GM21423 (cell line): ENCODE measurements around the gene ATP6V0A4.
A peak's percentile ranks its signal among the peaks of the same experiment; 100 is the strongest.
"Not testable (repeated sequence)": the region's sequence is repeated elsewhere in the genome, so short reads cannot be mapped to it uniquely, and the experiment has no call there.

Experiments
- ATAC-seq: cut with Tn5 transposase; IDR thresholded peaks from one replicate; pipeline ENCODE4 v1.9.1; 2021; ENCODE audit warnings: mild to moderate bottlenecking, moderate library complexity; ENCODE audit not compliant: unreplicated experiment

Gene ATP6V0A4

DNA sequence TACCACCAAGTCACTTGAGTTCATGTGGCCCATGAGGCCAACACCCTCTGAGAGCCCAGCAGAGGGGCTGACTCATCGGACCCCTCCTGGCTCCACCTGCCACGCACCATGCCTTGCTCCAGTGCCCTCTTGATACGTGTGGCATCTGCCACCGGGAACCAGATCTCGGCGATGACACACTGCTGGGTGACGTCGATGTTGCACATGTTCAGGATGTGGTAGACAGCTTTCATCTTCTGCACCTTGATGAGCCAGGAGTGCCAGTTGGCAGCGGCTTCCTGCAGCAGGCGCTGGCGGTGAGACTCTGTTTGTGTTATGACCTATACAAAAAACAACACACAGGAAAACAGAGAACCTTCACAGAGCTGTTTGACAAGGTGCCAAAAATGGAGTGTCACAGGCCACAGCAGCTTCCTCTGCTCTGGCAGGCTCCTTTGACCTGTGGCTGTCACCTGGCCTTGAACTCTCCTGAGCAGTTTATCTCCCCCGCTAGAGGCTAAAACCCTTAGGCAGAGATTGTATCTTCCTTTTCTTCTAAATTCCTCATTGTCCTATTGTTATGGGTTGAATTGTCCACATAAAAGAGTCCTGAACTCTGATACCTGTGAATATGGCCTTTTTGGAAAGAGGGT, 45.4 kb downstream of the ATP6V0A4 start:
- peak; percentile 89 for ATAC-seq

DNA sequence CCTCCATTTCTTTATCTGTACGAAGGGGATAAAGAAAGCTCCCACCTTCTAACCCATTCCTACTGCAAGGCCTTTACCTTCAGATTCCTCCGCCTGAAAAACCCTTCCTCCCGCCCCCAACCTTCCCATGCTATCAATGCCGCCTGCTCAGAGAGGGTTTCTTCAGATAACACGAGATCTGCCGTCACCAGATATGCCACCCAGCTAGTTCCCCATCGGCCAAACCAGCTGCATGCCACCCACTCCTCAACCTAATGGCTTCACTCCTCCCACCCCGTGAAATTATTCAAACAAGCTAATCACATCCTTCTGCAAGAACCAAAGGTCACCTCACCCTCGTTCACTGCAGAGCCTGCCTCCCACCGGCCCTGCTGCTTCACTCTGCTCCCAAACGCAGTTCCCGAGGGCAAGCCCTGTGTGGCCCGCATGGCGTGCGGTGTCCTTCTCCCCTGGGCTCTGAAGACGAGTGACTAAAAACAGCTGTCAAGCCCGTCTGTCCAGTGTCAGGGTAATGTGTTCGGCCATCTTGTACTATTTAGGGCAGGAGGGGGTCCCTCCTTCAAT, 47.0 kb downstream of the ATP6V0A4 start:
- no peak for ATAC-seq

DNA sequence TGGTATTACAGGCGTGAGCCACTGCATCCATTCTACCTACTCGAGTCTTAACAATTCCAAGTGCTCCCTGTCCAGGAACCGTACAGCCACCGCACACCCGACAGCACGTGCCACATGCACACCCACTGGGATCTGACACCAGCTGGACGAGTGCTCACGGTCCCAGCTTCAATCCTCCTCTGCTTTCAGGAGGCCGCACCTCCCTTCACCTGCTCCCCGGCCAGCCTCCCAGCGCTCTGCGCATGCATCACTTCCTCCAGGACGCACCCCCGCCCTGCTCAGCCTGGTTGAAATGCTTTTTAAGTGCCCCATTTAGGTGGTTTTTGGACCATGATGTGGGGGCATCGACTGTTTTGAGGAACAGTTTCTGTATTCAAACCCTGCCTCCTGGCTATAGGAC, 47.5 kb downstream of the ATP6V0A4 start:
- no peak for ATAC-seq

- ATAC-seq, result no peak
Observed at GRCh38 chr7:138749960-138750359, 48.0 kb downstream of the ATP6V0A4 start.

- no peak for ATAC-seq
Observed at GRCh38 chr7:138748666-138749065, 49.3 kb downstream of the ATP6V0A4 start.

- no peak for ATAC-seq
Observed at GRCh38 chr7:138746073-138746472, 51.9 kb downstream of the ATP6V0A4 start.

GRCh38 chr7:138745189-138745588, 52.8 kb downstream of the ATP6V0A4 start:
- ATAC-seq, result no peak

DNA sequence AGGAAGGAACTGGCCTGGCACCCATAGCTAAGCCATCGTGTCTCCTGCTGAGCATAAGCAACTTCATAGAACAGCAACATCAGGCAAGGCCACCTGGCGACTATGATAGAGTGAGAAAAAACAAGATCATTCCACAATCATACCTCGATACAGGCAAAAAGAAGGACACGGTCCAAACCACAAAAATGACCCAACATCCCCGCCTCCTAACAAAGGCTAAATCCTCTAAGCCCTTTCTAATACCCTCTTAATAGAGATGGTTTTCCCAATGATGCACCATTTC, 56.6 kb downstream of the ATP6V0A4 start:
- no peak for ATAC-seq

DNA sequence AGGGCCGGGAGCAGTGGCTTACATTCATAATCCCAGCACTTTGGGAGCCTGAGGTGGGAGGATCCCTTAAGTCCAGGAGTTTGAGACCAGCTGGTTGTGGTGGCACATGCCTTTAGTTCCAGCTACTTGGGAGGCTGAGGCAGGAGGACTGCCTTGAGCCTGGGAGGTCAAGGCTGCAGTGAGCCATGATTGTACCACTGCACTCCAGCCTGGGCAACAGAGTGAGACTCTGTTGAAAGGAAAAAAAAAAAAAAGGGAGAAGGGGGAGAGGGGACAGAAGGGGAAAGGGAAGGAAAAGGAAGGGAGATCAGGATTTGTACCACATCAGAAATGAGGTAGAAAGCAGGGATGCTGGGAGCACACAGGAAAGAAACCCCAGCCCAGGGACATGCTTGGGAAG, 58.1 kb downstream of the ATP6V0A4 start:
- no peak for ATAC-seq

DNA sequence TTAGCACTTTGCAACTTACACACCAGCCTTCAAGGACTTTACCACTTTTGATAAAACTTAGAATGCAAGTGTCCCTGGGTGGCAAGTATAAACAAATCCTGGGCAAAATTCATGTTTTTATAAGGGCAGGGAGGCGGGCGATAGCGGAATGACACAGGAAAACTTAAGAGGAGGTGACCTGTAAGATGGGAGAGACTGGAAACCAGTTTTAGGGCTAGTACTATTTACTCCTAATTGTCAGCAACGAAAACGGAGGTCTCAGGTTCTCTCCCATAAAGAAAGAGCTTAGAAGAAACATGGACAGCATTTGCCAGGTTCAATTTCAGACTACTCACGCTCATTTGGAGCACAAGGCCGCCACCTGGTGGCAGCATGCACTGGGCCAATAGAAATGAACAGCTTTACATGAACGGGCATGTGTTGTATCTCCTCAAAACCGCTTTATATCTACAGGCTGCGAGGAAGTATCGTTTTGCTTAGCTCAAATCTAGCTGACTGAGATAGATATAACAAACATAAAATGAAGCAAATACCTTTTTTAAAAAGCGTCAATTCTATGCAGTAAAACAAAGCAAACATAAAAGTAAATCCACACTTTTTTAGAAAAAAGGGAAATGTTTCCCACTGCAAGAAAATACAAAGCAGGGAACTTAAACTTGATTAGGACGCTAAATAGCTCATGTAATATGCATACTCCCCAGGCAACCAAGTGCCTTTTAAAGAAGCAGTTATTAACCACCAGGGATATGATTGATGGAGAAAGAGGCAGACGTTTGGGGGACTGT, 59.3 kb downstream of the ATP6V0A4 start:
- peak; percentile 69 for ATAC-seq

DNA sequence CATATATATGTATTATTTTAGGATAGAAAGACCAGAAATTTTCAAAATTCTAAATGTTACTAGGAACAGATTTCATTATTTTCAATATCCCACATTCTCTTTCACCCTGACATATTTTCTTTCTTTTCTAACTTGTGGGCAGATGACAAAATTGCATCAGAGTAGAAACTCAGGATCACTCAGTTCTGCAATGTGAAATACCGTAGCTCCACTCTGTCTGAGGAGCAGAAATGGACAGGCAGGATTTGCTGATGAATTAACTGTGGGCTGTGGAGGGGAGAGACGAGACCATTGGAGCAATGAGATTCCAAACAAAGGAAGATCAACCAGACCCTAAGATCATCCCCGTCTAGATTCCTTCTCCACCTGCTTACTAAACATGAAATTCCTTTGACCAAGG, 59.9 kb downstream of the ATP6V0A4 start:
- no peak for ATAC-seq

GRCh38 chr7:138735399-138735798, 62.6 kb downstream of the ATP6V0A4 start:
- no peak for ATAC-seq

DNA sequence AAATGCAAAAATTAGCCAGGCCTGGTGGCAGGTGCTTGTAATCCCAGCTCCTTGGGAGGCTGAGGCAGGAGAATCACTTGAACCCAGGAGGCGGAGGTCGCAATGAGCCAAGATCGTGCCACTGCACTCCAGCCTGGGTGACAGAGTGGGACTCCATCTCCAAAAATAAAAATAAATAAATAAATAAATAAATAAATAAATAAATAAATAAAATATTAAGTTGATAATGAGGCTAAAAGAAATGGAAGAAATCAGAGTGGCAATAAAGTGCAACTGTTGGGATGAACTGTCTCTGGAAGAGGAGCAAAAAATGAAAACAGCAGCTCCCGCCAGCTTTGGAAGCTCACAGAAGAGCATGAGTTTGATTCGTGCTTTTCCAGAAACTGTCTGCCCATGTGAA, 66.3 kb downstream of the ATP6V0A4 start:
- not testable (repeated sequence) for ATAC-seq

GRCh38 chr7:138729444-138729843, 68.6 kb downstream of the ATP6V0A4 start:
- no peak for ATAC-seq

- no peak for ATAC-seq
Observed at GRCh38 chr7:138727336-138728099, 70.5 kb downstream of the ATP6V0A4 start.

- ATAC-seq, result no peak
Observed at GRCh38 chr7:138726288-138726687, 71.7 kb downstream of the ATP6V0A4 start.

GRCh38 chr7:138720286-138720685, 77.7 kb downstream of the ATP6V0A4 start:
- no peak for ATAC-seq

DNA sequence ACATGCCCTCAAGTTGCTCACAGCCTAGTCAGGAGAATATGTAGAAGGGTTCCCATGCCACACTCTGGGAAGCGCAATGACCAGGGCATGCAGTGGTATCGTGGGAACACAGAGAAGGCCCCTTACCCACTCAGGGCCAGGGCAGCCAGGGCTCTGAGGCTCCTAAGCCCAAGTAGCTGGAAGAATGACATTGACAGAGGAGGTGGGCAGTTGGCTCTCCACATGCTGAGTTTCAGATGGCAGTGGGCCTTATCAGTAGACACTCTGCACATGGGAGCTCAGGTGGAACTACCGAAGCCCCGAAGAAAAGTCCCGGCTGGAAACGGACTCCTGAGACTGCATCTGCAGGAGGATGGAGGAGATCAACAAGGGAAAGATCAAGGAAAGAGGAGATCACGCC, 81.1 kb downstream of the ATP6V0A4 start:
- ATAC-seq, result no peak

DNA sequence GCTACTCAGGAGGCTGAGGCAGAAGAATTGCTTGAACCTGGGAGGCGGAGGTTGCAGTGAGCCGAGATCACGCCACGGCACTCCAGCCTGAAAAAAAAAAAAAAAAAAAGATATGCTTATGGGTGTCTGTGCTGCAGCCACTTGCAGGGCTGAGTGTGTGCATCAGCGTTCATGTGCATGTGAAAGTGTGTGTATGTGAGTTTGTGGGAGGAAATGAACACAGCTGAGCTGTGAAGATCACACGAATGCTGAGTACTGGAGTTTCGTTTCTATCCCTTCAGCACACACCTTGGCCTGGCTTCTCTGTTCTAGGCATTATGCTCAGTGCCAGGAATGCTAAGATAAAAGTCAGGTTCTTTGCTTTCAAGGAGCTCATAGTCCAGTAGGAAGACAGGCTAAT, 84.8 kb downstream of the ATP6V0A4 start:
- no peak for ATAC-seq

DNA sequence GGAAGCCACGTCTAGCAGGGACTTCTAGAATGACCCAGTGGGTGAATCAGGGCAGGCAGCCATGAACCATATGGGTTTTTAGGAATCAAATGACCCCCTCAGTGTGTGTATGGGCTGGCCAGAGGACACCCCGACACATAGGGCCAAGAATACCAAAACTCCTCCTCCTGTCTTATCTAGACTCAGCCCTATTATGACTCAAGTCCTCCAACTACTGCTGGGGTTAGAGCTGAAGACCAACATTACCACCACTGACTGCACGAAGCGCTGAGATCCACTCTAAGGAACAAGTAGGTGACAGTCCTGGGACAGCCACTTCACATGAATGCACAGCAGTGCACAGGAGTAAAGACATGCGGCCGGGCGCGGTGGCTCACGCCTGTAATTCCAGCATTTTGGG, 85.3 kb downstream of the ATP6V0A4 start:
- ATAC-seq, result no peak

GRCh38 chr7:138710536-138711385, 87.2 kb downstream of the ATP6V0A4 start:
- ATAC-seq, result no peak
